HCT116 (cell line): ENCODE data around the gene ZBTB7C. TPM values are rescaled to one million over a fixed set of nuclear protein-coding genes. Genes with fewer than 3 reads are reported as not detected.

ENCODE experiments used
- ATAC-seq: fragments of 200-7000 bp; cut with Tn5 transposase; 2 replicates; pipeline ENCODE4 v1.9.1; 2020; ENCODE audit warnings: mild to moderate bottlenecking, moderate library complexity
- BruUV-seq: library from RNA; stranded (reverse); fragments of 400-500 nt; replicated peaks from 2 replicates; lab custom pipeline; 2021; lab: Mats Ljungman, UMichigan
- CTCF ChIA-PET: fragments of 300-600 bp; sonication (Branson Sonifier 250); formaldehyde crosslinking; loops from one replicate; lab custom pipeline; 2021; ENCODE audit warnings: antibody characterized with exemption; lab: Charles Lee
- POLR2A ChIA-PET: fragments of 300-600, 350-600 bp; sonication (Branson Sonifier 250); formaldehyde crosslinking; loops from one replicate; lab custom pipeline; 2021; ENCODE audit warnings: antibody characterized with exemption; lab: Charles Lee
- RAD21 ChIA-PET, 2 experiments: fragments of 300-600 bp; sonication (Branson Sonifier 250); formaldehyde crosslinking; loops; one replicate each; lab custom pipeline; 2023; ENCODE audit warnings: low total read pairs in 2 of 2; ENCODE audit not compliant: uncharacterized antibody in 2 of 2, unreplicated experiment in 2 of 2, low non-redundant PET in 1 of 2; lab: Charles Lee
- DNase-seq: peaks from one replicate; pipeline ENCODE4 v3.0.0-alpha.2; 2010; ENCODE audit warnings: low read depth, low spot score
- H2AFZ ChIP-seq: fragments of 200-600 bp; shearing (Covaris generic), sonication (generic); 2 replicates; pipeline ENCODE4 v1.6.1; 2017; ENCODE audit warnings: low read depth, mixed run types, mixed read lengths, antibody characterized with exemption, low read length; ENCODE audit not compliant: poor library complexity, severe bottlenecking
- H3K27ac ChIP-seq: 2 replicates; pipeline ENCODE4 v1.5.1; 2012; ENCODE audit warnings: low read depth, low read length
- H3K27me3 ChIP-seq: fragments of 200-600 bp; sonication (generic); 2 replicates; pipeline ENCODE4 v1.6.1; 2016; ENCODE audit warnings: mixed run types, low read length, mixed read lengths; ENCODE audit not compliant: insufficient read depth
- H3K36me3 ChIP-seq, 2 experiments: fragments of 200-500 bp in 1 of 2; fragments of 200-600 bp in 1 of 2; sonication (Bioruptor generic) in 1 of 2; sonication (generic) in 1 of 2; 2 replicates each; pipeline versions ENCODE4 v1.5.1 to v1.6.1; 2014 to 2016; ENCODE audit warnings: low read length in 2 of 2, inconsistent platforms in 1 of 2, mixed read lengths in 1 of 2, mixed run types in 1 of 2; ENCODE audit not compliant: insufficient read depth in 2 of 2, control insufficient read depth in 1 of 2
- H3K4me1 ChIP-seq, 2 experiments: fragments of 200-600 bp in 1 of 2; sonication (generic) in 1 of 2; 2 replicates each; pipeline versions ENCODE4 v1.5.1 to v1.6.1; 2012 to 2017; ENCODE audit warnings: low read length in 2 of 2, inconsistent platforms in 1 of 2, mild to moderate bottlenecking in 1 of 2, mixed read lengths in 1 of 2, mixed run types in 1 of 2, moderate library complexity in 1 of 2; ENCODE audit not compliant: insufficient read depth in 2 of 2, control insufficient read depth in 1 of 2
- H3K4me2 ChIP-seq: fragments of 200-600 bp; sonication (generic); 2 replicates; pipeline ENCODE4 v1.6.1; 2017; ENCODE audit warnings: mixed run types, low read length, mixed read lengths
- H3K4me3 ChIP-seq, 2 experiments: fragments of 200-600 bp in 1 of 2; sonication (generic) in 1 of 2; replicated peaks in 1 of 2; 2 replicates each; pipeline ENCODE4 v1.5.1; 2011 to 2016; ENCODE audit warnings: low read length in 2 of 2, control low read depth in 1 of 2, low read depth in 1 of 2, mild to moderate bottlenecking in 1 of 2, mixed read lengths in 1 of 2, mixed run types in 1 of 2
- H3K79me2 ChIP-seq: fragments of 200-600 bp; sonication (generic); 2 replicates; pipeline ENCODE4 v1.6.1; 2017; ENCODE audit warnings: mild to moderate bottlenecking, mixed run types, low read length, moderate library complexity, mixed read lengths; ENCODE audit not compliant: insufficient read depth
- H3K9ac ChIP-seq: fragments of 200-600 bp; sonication (generic); 2 replicates; pipeline ENCODE4 v1.6.1; 2016; ENCODE audit warnings: low read length, mixed read lengths
- H3K9me2 ChIP-seq: fragments of 200-600 bp; sonication (generic), shearing (Covaris generic); 2 replicates; pipeline ENCODE4 v1.6.1; 2017; ENCODE audit warnings: mixed run types, mild to moderate bottlenecking, moderate library complexity; ENCODE audit not compliant: insufficient read depth
- H3K9me3 ChIP-seq, 2 experiments: fragments of 200-500 bp in 1 of 2; fragments of 200-600 bp in 1 of 2; sonication (Bioruptor generic) in 1 of 2; sonication (generic) in 1 of 2; 2 replicates each; pipeline ENCODE4 v1.6.1; 2014 to 2017; ENCODE audit warnings: low read length in 2 of 2, mixed read lengths in 2 of 2, inconsistent platforms in 1 of 2, low read depth in 1 of 2, mild to moderate bottlenecking in 1 of 2, mixed run types in 1 of 2, moderate library complexity in 1 of 2; ENCODE audit not compliant: control insufficient read depth in 1 of 2, insufficient read depth in 1 of 2
- H4K20me1 ChIP-seq: fragments of 200-600 bp; sonication (generic), shearing (Covaris generic); 2 replicates; pipeline ENCODE4 v1.6.1; 2017; ENCODE audit warnings: mixed run types, mild to moderate bottlenecking, moderate library complexity; ENCODE audit not compliant: insufficient read depth
- CBX3 ChIP-seq: IDR thresholded peaks from 2 replicates; pipeline ENCODE4 v1.6.1; 2012; ENCODE audit warnings: low read depth
- EGR1 ChIP-seq: IDR thresholded peaks from 2 replicates; pipeline ENCODE4 v1.6.1; 2012; ENCODE audit warnings: low read depth
- EZH2 ChIP-seq: fragments of 200-600 bp; sonication (generic); IDR thresholded peaks from 2 replicates; pipeline ENCODE4 v1.6.1; 2017; ENCODE audit warnings: antibody characterized with exemption, mixed run types
- EZH2phosphoT487 ChIP-seq: fragments of 200-600 bp; IDR thresholded peaks from 2 replicates; pipeline ENCODE4 v1.6.1; 2018; ENCODE audit warnings: antibody characterized with exemption, borderline replicate concordance
- FOSL1 ChIP-seq: IDR thresholded peaks from 2 replicates; pipeline ENCODE4 v1.6.1; 2012; ENCODE audit warnings: low read depth
- MAX ChIP-seq: IDR thresholded peaks from 2 replicates; pipeline ENCODE4 v1.6.1; 2012
- POLR2A ChIP-seq: IDR thresholded peaks from 2 replicates; pipeline ENCODE4 v1.7.0; 2011; ENCODE audit warnings: borderline replicate concordance; ENCODE audit not compliant: insufficient read depth, insufficient read length; ENCODE audit errors: extremely low read depth
- REST ChIP-seq: IDR thresholded peaks from 2 replicates; pipeline ENCODE4 v1.6.1; 2012; ENCODE audit warnings: low read depth
- SIN3A ChIP-seq: IDR thresholded peaks from 2 replicates; pipeline ENCODE4 v1.6.1; 2012; ENCODE audit warnings: low read depth
- SRF ChIP-seq: IDR thresholded peaks from 2 replicates; pipeline ENCODE4 v1.6.1; 2012; ENCODE audit warnings: low read depth
- TCF7L2 ChIP-seq: IDR thresholded peaks from 2 replicates; pipeline ENCODE4 v1.7.0; 2011; ENCODE audit warnings: borderline replicate concordance, inconsistent platforms; ENCODE audit not compliant: insufficient read depth, insufficient read length; ENCODE audit errors: extremely low read depth
- YY1 ChIP-seq: IDR thresholded peaks from 2 replicates; pipeline ENCODE4 v1.6.1; 2011; ENCODE audit warnings: low read length, low read depth, moderate library complexity, mild to moderate bottlenecking; ENCODE audit not compliant: insufficient replicate concordance; ENCODE audit errors: extremely low read depth
- ZBTB33 ChIP-seq: IDR thresholded peaks from 2 replicates; pipeline ENCODE4 v1.6.1; 2011; ENCODE audit warnings: mild to moderate bottlenecking, low read length, moderate library complexity; ENCODE audit not compliant: insufficient replicate concordance; ENCODE audit errors: extremely low read depth
- ZNF274 ChIP-seq: fragments of 200-500 bp; sonication (Bioruptor generic); IDR thresholded peaks from 2 replicates; pipeline ENCODE4 v1.6.1; 2014; ENCODE audit warnings: mild to moderate bottlenecking, low read depth, low read length, inconsistent platforms
- intact Hi-C: fragments of 100-400 bp; cut with micrococcal nuclease; formaldehyde crosslinking; loops from 2 replicates; pipeline ENCODE4 v1.10.0; 2022
- total RNA-seq: library from RNA; stranded (reverse); gene quantifications from one replicate; pipeline ENCODE4 v1.2.1, GENCODE V29; 2021; ENCODE audit not compliant: unreplicated experiment

ZBTB7C gene
- total RNA-seq, 1 experiment from 2014 or later: 0.37 TPM

GRCh38 chr18:48190994-48191393 lies 218.2 kb downstream of the ZBTB7C start:
- no peak for ATAC-seq
- ChIA-PET CTCF (no interaction called here), POLR2A (no interaction called here), RAD21 (no interaction called here)
- no peaks in the 10 kb centered on the region for H3K9me2 ChIP-seq
- H3K27me3 ChIP-seq: peaks cover 14% of the 10 kb centered on the region
- BruUV-seq: no TSS peak
- H2AFZ ChIP-seq: no peak overlapping the region
- no peaks in the 10 kb centered on the region for H4K20me1 ChIP-seq
- intact Hi-C loops: no loop called here
- H3K36me3 ChIP-seq: no peaks in the 10 kb centered on the region
- no peak for DNase-seq
- H3K4me2 ChIP-seq: no peak overlapping the region
- no peak overlapping the region for H3K9ac ChIP-seq
- H3K4me3 ChIP-seq: no peak overlapping the region
- no peaks in the 10 kb centered on the region for H3K79me2 ChIP-seq
- no peak overlapping the region for H3K27ac ChIP-seq
- TF ChIP-seq ZBTB33: no peak
- TF ChIP-seq YY1: no peak
- TF ChIP-seq SIN3A: no peak
- no peak for TF ChIP-seq EGR1
- TF ChIP-seq REST: no peak
- no peak for TF ChIP-seq ZNF274
- TF ChIP-seq CBX3: no peak
- no peak for TF ChIP-seq MAX
- no peak for TF ChIP-seq SRF
- TF ChIP-seq FOSL1: no peak
- no peak for TF ChIP-seq EZH2
- TF ChIP-seq EZH2phosphoT487: no peak
- no peak for TF ChIP-seq POLR2A
- TF ChIP-seq TCF7L2: no peak
- no peaks in the 10 kb centered on the region for H3K4me1 ChIP-seq
- H3K9me3 ChIP-seq: no peaks in the 10 kb centered on the region
